K562 (cell line): ENCODE results near the gene SOHLH1. TPM values are rescaled to one million over a fixed set of nuclear protein-coding genes. Genes with fewer than 3 reads are reported as not detected.

Experiments
- ATAC-seq: fragments of 200-7000 bp; cut with Tn5 transposase; 3 replicates; pipeline ENCODE4 v1.9.1; 2020; ENCODE audit warnings: moderate library complexity
- BruUV-seq: library from RNA; stranded (reverse); fragments of 400-500 nt; replicated peaks from 2 replicates; lab custom pipeline; 2021; lab: Mats Ljungman, UMichigan
- CTCF ChIA-PET: fragments of 300-600 bp; formaldehyde crosslinking; extraction: SDS; loops from one replicate; lab custom pipeline; 2021; ENCODE audit warnings: low intra/inter-chr PET ratio; lab: Yijun Ruan, JAX
- POLR2A ChIA-PET: fragments of 300-600, 350-650 bp; sonication (Branson Sonifier 250); formaldehyde crosslinking; extraction: SDS; loops from one replicate; lab custom pipeline; 2021; ENCODE audit warnings: antibody characterized with exemption, inconsistent platforms; lab: Yijun Ruan, JAX
- DNase-seq, 4 experiments: peaks; one replicate each; pipeline versions ENCODE4 v3.0.0 to v3.0.0-alpha.2; 2011 to 2018; ENCODE audit warnings: low spot score in 3 of 4, mixed read lengths in 3 of 4; ENCODE audit errors: extremely low read depth in 1 of 4
- FAIRE-seq: peaks from 2 replicates; lab custom pipeline; 2011; peaks lifted over from hg19 to GRCh38; lab: Jason Lieb, UNC
- H2AFZ ChIP-seq: 2 replicates; pipeline ENCODE4 v1.6.0; 2011; ENCODE audit warnings: low read depth, low read length, control low read depth, inconsistent platforms
- H3K27ac ChIP-seq: fragments of 200-600 bp; 3 replicates; pipeline ENCODE4 v1.8.0; 2011; ENCODE audit warnings: low read depth, mild to moderate bottlenecking, control low read depth, inconsistent platforms, low read length, moderate library complexity, mixed read lengths; ENCODE audit errors: extremely low read depth
- H3K27me3 ChIP-seq, 2 experiments: fragments of 300-600 bp in 1 of 2; 2 replicates in 1 of 2; 3 replicates in 1 of 2; pipeline versions ENCODE4 v1.6.0 to v1.8.0; 2011; ENCODE audit warnings: inconsistent platforms in 2 of 2, low read length in 2 of 2, mild to moderate bottlenecking in 1 of 2, mixed read lengths in 1 of 2, moderate library complexity in 1 of 2; ENCODE audit not compliant: control insufficient read depth in 2 of 2, insufficient read depth in 2 of 2
- H3K36me3 ChIP-seq: fragments of 300-600 bp; 3 replicates; pipeline ENCODE4 v1.8.0; 2011; ENCODE audit warnings: mild to moderate bottlenecking, low read length, inconsistent platforms; ENCODE audit not compliant: control insufficient read depth, insufficient read depth
- H3K4me1 ChIP-seq, 2 experiments: fragments of 200-600 bp in 1 of 2; replicated peaks in 1 of 2; 2 replicates in 1 of 2; 3 replicates in 1 of 2; pipeline versions ENCODE4 v1.5.1 to v1.8.0; 2011; ENCODE audit warnings: inconsistent platforms in 2 of 2, low read length in 2 of 2, mild to moderate bottlenecking in 1 of 2, mixed read lengths in 1 of 2, moderate library complexity in 1 of 2; ENCODE audit not compliant: control insufficient read depth in 2 of 2, insufficient read depth in 2 of 2
- H3K4me2 ChIP-seq: 2 replicates; pipeline ENCODE4 v1.6.1; 2011; ENCODE audit warnings: low read length, control low read depth, inconsistent platforms, mixed read lengths; ENCODE audit not compliant: insufficient read depth
- H3K4me3 ChIP-seq: fragments of 200-600 bp; sonication (generic), shearing (Covaris generic); 2 replicates; pipeline ENCODE4 v1.5.1; 2016; ENCODE audit warnings: control low read depth, inconsistent platforms
- H3K79me2 ChIP-seq: fragments of 200-600 bp; 3 replicates; pipeline ENCODE4 v1.8.0; 2011; ENCODE audit warnings: low read length, inconsistent platforms; ENCODE audit not compliant: control insufficient read depth, insufficient read depth
- H3K9ac ChIP-seq, 2 experiments: 2 replicates each; pipeline versions ENCODE4 v1.6.0 to v1.6.1; 2011; ENCODE audit warnings: low read depth in 2 of 2, low read length in 2 of 2, control low read depth in 1 of 2, inconsistent platforms in 1 of 2, mild to moderate bottlenecking in 1 of 2, mixed read lengths in 1 of 2; ENCODE audit not compliant: insufficient read depth in 1 of 2
- H3K9me1 ChIP-seq: one replicate; pipeline ENCODE4 v1.6.0; 2011; ENCODE audit warnings: inconsistent platforms, mild to moderate bottlenecking, low read length, moderate library complexity; ENCODE audit not compliant: control insufficient read depth, insufficient read depth
- H3K9me3 ChIP-seq: replicated peaks from 2 replicates; pipeline ENCODE4 v1.5.1; 2011; ENCODE audit warnings: low read depth, low read length, inconsistent platforms; ENCODE audit not compliant: control insufficient read depth, insufficient read depth
- H4K20me1 ChIP-seq: replicated peaks from 2 replicates; pipeline ENCODE4 v1.6.1; 2011; ENCODE audit warnings: low read length, inconsistent platforms, mixed read lengths; ENCODE audit not compliant: control insufficient read depth, insufficient read depth
- BRCA1 ChIP-seq, 2 experiments: fragments of 450-650 bp in 1 of 2; sonication (generic) in 1 of 2; formaldehyde crosslinking in 1 of 2; IDR thresholded peaks; 2 replicates each; pipeline versions ENCODE4 v1.5.0 to v1.6.1; 2017 to 2020; ENCODE audit warnings: mild to moderate bottlenecking in 1 of 2, missing genetic modification reagents in 1 of 2
- EP300 ChIP-seq: IDR thresholded peaks from 2 replicates; pipeline ENCODE4 v1.6.1; 2012; ENCODE audit warnings: low read length, improper control_type of control experiment
- GTF2A2 ChIP-seq: IDR thresholded peaks from 2 replicates; pipeline ENCODE4 v1.6.1; 2016; ENCODE audit warnings: mild to moderate bottlenecking, missing genetic modification characterization, missing compliant biosample characterization
- HCFC1 ChIP-seq: IDR thresholded peaks from 2 replicates; pipeline ENCODE4 v1.6.1; 2012; ENCODE audit warnings: low read depth, low read length, improper control_type of control experiment
- HDAC8 ChIP-seq: fragments of 450-650 bp; IDR thresholded peaks from 2 replicates; pipeline ENCODE4 v1.6.1; 2016; ENCODE audit warnings: mild to moderate bottlenecking, missing genetic modification characterization, moderate library complexity, missing compliant biosample characterization
- NBN ChIP-seq: fragments of 450-650 bp; IDR thresholded peaks from 2 replicates; pipeline ENCODE4 v1.6.1; 2016; ENCODE audit warnings: low read depth, mild to moderate bottlenecking
- ZNF561 ChIP-seq: fragments of 450-650 bp; formaldehyde crosslinking; conservative IDR thresholded peaks from 2 replicates; pipeline ENCODE4 v1.4.0; 2020; ENCODE audit warnings: mild to moderate bottlenecking, moderate library complexity
- ZNF583 ChIP-seq: fragments of 250-450 bp; sonication (Bioruptor Pico); IDR thresholded peaks from 2 replicates; pipeline ENCODE4 v1.4.0; 2020
- WGBS: fragments of 100-300 bp; shearing (Covaris generic); methylation state at CpG from one replicate; pipeline ENCODE4 v1.1.6; 2016; ENCODE audit warnings: low coverage, mixed read lengths; ENCODE audit not compliant: insufficient coverage; ENCODE audit errors: missing lambda C conversion rate; 5-methylcytosine and 5-hydroxymethylcytosine counted together
- in situ Hi-C: fragments of 300-500 bp; cut with MboI; formaldehyde crosslinking; loops from 4 replicates; pipeline ENCODE4 v1.15.0; 2018; ENCODE audit warnings: inconsistent platforms, mixed read lengths
- intact Hi-C: fragments of 100-400 bp; cut with micrococcal nuclease; formaldehyde crosslinking; loops from 2 replicates; pipeline ENCODE4 v1.14.2; 2022
- polyA plus RNA-seq, 8 experiments: library from polyadenylated mRNA; depleted of rRNA in 4 of 8; stranded (reverse) in 5 of 8; unstranded in 3 of 8; fragments of >200 nt; fragmentation: Nextera tagmentation in 2 of 8; fragmentation: Illumina TruSeq in 1 of 8; extraction: Ambion mirVana in 2 of 8; extraction: Trizol in 1 of 8; gene quantifications; 2 replicates each; pipeline versions ENCODE4 v1.2.1 to v1.2.3, GENCODE V29; 2011 to 2014; ENCODE audit warnings: inconsistent platforms in 1 of 8, missing spikeins in 1 of 8
- total RNA-seq, 7 experiments: library from RNA; depleted of rRNA in 6 of 7; stranded (reverse); fragments of >200 nt in 6 of 7; fragmentation: Illumina TruSeq in 2 of 7; extraction: Trizol in 2 of 7; gene quantifications; 2 replicates each; pipeline versions ENCODE4 v1.2.1 to v1.2.3, GENCODE V29; 2011 to 2021; ENCODE audit warnings: low replicate concordance in 1 of 7

Gene SOHLH1
- total and polyA plus RNA-seq, 9 of the 15 experiments (the other 6 are each of a cell fraction or from before 2014, with no cell fraction given), result 0.17 to 0.41 (median 0.29) TPM; not detected in 6

DNA sequence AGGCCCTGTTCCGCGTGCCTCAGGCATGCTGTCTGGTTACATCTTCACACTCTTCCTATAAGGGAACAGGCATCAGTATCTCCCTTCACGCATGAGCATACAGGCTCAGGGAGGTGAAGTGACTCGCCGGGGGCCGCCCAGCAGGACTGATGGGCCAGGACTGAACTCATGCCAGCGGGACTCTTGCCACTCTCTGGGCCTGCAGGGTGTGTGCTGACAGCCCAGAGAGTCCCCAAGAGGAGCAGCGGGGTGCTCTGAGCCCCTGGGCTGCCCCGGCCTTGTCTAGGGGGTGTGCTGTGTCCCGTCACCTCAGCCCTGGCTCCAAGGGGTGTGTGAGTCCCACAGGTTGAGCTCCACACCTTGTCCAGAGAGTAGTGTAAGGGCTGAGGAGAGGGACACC lies 12.6 kb upstream of the SOHLH1 start:
- FAIRE-seq (no peak), DNase-seq (no peak), ATAC-seq (no peak)
- Histone ChIP-seq H4K20me1 (peaks cover 11% of the 10 kb centered on the region), H3K27me3 (peaks cover 17 to 63% of the 10 kb centered on the region in 2 experiments; a peak in 4 of 5 replicates), H3K4me3 (no peak overlapping the region), H3K36me3 (no peaks in the 10 kb centered on the region), H3K4me2 (no peak overlapping the region), H3K27ac (no peak overlapping the region), H3K79me2 (no peaks in the 10 kb centered on the region), H2AFZ (no peak overlapping the region), H3K4me1 (peaks cover 0 to 13% of the 10 kb centered on the region in 2 experiments; a peak in 2 of 5 replicates), H3K9me1 (no peaks in the 10 kb centered on the region), H3K9me3 (no peaks in the 10 kb centered on the region), H3K9ac (no peak overlapping the region)
- 0% methylated on average over 10 of the region's 10 CpGs for WGBS
- ChIA-PET POLR2A (interaction anchor here (0.6 kb wide), 1 partner anchor 1776 kb away, joined by 3 read pairs; no protein-coding TSS in a partner anchor), CTCF (no interaction called here)
- in situ Hi-C loops (no loop called here), intact Hi-C loops (no loop called here)
- BruUV-seq, result no TSS peak
- TF ChIP-seq EP300 (no peak), GTF2A2 (tag) (no peak), BRCA1 (IDR thresholded peaks at IDR 0.05) (no peak), BRCA1 (CRISPR knock-in tag; IDR thresholded peaks at IDR 0.05) (no peak), HCFC1 (no peak), NBN (no peak), ZNF583 (no peak), ZNF561 (CRISPR knock-in tag) (no peak), HDAC8 (no peak)
